Loucy (cell line): ENCODE measurements around the gene GRB2.
A peak's percentile ranks its signal among the peaks of the same experiment; 100 is the strongest.

Experiments
- H2AFZ ChIP-seq: fragments of 200-600 bp; sonication (generic); 2 replicates; pipeline ENCODE4 v1.6.0; 2016; ENCODE audit warnings: antibody characterized with exemption, mild to moderate bottlenecking, low read length, moderate library complexity
- H3F3A ChIP-seq: fragments of 200-600 bp; 2 replicates; pipeline ENCODE4 v1.6.0; 2016; ENCODE audit warnings: antibody characterized with exemption, low read depth, mild to moderate bottlenecking
- H3K27me3 ChIP-seq: fragments of 200-600 bp; sonication (generic); 2 replicates; pipeline ENCODE4 v1.6.1; 2014; ENCODE audit warnings: low read length, mild to moderate bottlenecking; ENCODE audit not compliant: insufficient read depth, poor library complexity, severe bottlenecking
- H3K36me3 ChIP-seq: fragments of 200-600 bp; sonication (generic); 2 replicates; pipeline ENCODE4 v1.6.1; 2016; ENCODE audit warnings: low read length; ENCODE audit not compliant: insufficient read depth
- H3K4me1 ChIP-seq: fragments of 200-600 bp; sonication (generic); 2 replicates; pipeline ENCODE4 v1.5.1; 2014; ENCODE audit warnings: low read length, mild to moderate bottlenecking; ENCODE audit not compliant: insufficient read depth, poor library complexity, severe bottlenecking
- H3K4me2 ChIP-seq: fragments of 200-600 bp; sonication (generic); 2 replicates; pipeline ENCODE4 v1.6.0; 2014; ENCODE audit warnings: antibody characterized with exemption, low read length, low read depth, mild to moderate bottlenecking; ENCODE audit not compliant: poor library complexity, severe bottlenecking
- H3K4me3 ChIP-seq: fragments of 200-600 bp; sonication (generic); 2 replicates; pipeline ENCODE4 v1.5.1; 2014; ENCODE audit warnings: low read length, mild to moderate bottlenecking, mixed read lengths; ENCODE audit not compliant: poor library complexity, severe bottlenecking
- H3K79me2 ChIP-seq: fragments of 200-600 bp; sonication (generic); 2 replicates; pipeline ENCODE4 v1.6.1; 2014; ENCODE audit warnings: low read length; ENCODE audit not compliant: insufficient read depth
- H3K9ac ChIP-seq: fragments of 200-600 bp; sonication (generic); 2 replicates; pipeline ENCODE4 v1.6.0; 2014; ENCODE audit warnings: mild to moderate bottlenecking, low read depth, low read length, moderate library complexity; ENCODE audit not compliant: poor library complexity, severe bottlenecking
- H3K9me2 ChIP-seq: fragments of 200-600 bp; sonication (generic); replicated peaks from 2 replicates; pipeline ENCODE4 v1.6.1; 2016; ENCODE audit warnings: low read depth, low read length, mixed read lengths
- H3K9me3 ChIP-seq: fragments of 200-600 bp; sonication (generic); 2 replicates; pipeline ENCODE4 v1.6.1; 2014; ENCODE audit warnings: mild to moderate bottlenecking, antibody characterized with exemption, low read length, low read depth; ENCODE audit not compliant: insufficient read depth
- H4K20me1 ChIP-seq: fragments of 200-600 bp; sonication (generic); 2 replicates; pipeline ENCODE4 v1.6.0; 2014; ENCODE audit warnings: antibody characterized with exemption, low read length, mild to moderate bottlenecking; ENCODE audit not compliant: insufficient read depth, poor library complexity, severe bottlenecking
- CTCF ChIP-seq: fragments of 200-600 bp; sonication (generic); conservative IDR thresholded peaks from 2 replicates; pipeline ENCODE4 v1.5.1; 2014; ENCODE audit warnings: mild to moderate bottlenecking, antibody characterized with exemption, low read length
- EZH2phosphoT487 ChIP-seq: fragments of 200-600 bp; IDR thresholded peaks from 2 replicates; pipeline ENCODE4 v1.6.1; 2018; ENCODE audit warnings: antibody characterized with exemption, mild to moderate bottlenecking, moderate library complexity, borderline replicate concordance

The GRB2 gene

DNA sequence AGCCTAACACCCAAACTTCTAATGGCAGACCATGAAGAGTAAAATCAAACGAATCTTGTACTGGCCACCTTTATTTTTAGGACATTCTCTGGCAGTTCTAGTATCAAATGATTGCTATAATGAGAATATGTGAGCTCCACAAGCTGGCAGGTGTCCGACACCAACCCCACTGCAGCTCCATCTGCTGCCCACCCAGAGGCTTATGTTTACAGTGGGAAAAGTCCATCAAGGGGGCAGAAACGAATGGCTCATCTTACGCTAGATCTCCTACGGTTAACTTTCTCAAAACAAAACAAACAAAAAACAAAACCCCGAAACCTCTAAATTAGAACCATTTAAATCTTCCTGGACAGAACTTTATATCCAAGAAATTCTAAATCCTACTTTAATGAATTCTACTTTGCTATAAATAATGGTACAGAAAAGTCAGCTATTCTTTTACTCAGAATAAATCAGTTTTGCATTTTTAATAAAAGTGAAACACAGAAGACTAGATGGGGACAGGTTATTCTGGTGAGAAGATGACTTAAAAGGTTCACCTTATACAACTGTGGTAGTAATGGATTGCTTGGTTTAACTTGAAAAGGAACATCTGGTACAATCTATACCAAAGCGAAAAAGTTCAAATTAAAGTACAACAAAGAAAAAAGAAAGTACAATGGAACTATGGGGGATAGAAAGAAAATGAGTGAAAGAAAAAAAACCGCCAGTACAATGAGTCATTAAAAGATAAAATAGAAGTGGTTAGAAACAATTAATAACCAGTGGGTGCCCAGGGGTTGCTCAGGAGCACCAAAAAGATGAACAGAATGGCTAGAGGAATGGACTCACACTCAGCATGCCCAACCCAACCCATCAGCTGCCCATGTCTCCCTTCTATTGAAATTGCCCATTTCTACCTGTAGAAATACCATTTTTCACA is 40.2 kb downstream of the GRB2 start:
- Histone ChIP-seq H3F3A (peaks cover 6% of the 10 kb centered on the region; the same call in 1 of the 2 replicates), H3K4me3 (no peak overlapping the region), H3K27me3 (no peaks in the 10 kb centered on the region), H3K9ac (peak overlapping the region; percentile 18), H3K4me1 (peaks cover 56% of the 10 kb centered on the region), H4K20me1 (peaks cover 77% of the 10 kb centered on the region), H3K9me2 (no peaks in the 10 kb centered on the region), H3K4me2 (peak overlapping the region; percentile 31), H3K9me3 (no peaks in the 10 kb centered on the region), H3K79me2 (peaks cover 100% of the 10 kb centered on the region), H3K36me3 (no peaks in the 10 kb centered on the region), H2AFZ (no peak overlapping the region)
- TF ChIP-seq CTCF (peak; percentile 35), EZH2phosphoT487 (no peak)

DNA sequence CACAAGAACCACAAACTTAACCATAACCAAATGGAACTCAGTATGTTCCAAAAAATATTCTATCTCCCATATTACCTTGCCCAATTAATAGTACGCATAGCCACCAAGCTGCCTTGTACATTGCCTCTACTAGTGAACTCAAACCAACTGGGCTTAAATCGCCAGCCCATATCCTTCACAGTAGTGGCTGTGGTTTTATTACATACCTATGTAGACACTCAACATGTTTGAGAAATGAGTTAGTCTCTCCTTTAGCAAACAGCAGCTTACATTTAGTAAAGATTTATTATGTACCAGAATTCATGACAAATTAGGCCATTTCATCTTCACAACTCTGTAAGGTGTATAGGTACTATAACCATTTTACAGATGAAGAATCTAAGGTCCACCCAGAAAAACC is 41.4 kb downstream of the GRB2 start:
- H3K4me3 ChIP-seq, result no peak overlapping the region

DNA sequence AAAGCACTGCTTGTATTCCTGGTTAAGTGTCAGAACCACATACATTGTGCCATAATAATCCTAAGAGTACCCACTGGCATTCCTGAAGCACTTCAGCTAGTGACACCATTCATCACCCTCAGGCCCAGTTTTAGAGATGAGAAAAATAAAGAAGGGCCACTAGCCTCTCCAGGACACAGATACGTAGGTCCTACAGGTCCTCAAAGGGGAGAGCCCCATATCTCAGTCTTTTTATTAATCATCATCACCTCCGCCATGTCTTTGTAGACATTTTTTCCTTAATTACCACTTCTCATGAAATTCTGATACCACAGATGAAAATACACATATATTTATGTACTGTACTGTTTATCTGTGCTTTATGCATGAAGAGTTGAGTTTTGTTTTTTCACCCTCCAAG is 43.5 kb downstream of the GRB2 start:
- H3K27me3 ChIP-seq, result no peaks in the 10 kb centered on the region
- peaks cover 67% of the 10 kb centered on the region for H3K4me1 ChIP-seq
- H3K79me2 ChIP-seq, result peaks cover 100% of the 10 kb centered on the region
- H3K4me3 ChIP-seq, result no peak overlapping the region
- H3K36me3 ChIP-seq, result 0 out of 2 replicates have a peak, but pooled peaks cover 3% of the 10 kb centered on the region
- H3K9me3 ChIP-seq, result no peaks in the 10 kb centered on the region
- no peaks in the 10 kb centered on the region for H3K9me2 ChIP-seq
- no peak for TF ChIP-seq CTCF
- TF ChIP-seq EZH2phosphoT487, result no peak
- peaks cover 68% of the 10 kb centered on the region for H4K20me1 ChIP-seq
- no peak overlapping the region for H2AFZ ChIP-seq
- H3F3A ChIP-seq, result peaks cover 6% of the 10 kb centered on the region; the same call in 1 of the 2 replicates
- H3K4me2 ChIP-seq, result peak overlapping the region; percentile 70
- H3K9ac ChIP-seq, result peak overlapping the region; percentile 7

More for the DNA sequence above, 41.4 kb downstream of the GRB2 start:
- no peaks in the 10 kb centered on the region for H3K27me3 ChIP-seq
- peaks cover 6% of the 10 kb centered on the region; the same call in 1 of the 2 replicates for H3F3A ChIP-seq
- peaks cover 69% of the 10 kb centered on the region for H4K20me1 ChIP-seq
- H3K36me3 ChIP-seq, result no peaks in the 10 kb centered on the region
- no peaks in the 10 kb centered on the region for H3K9me2 ChIP-seq
- no peak overlapping the region for H3K4me2 ChIP-seq
- H3K9me3 ChIP-seq, result no peaks in the 10 kb centered on the region
- H3K4me1 ChIP-seq, result peaks cover 64% of the 10 kb centered on the region
- no peak overlapping the region for H2AFZ ChIP-seq
- H3K9ac ChIP-seq, result no peak overlapping the region
- peaks cover 100% of the 10 kb centered on the region for H3K79me2 ChIP-seq
- TF ChIP-seq CTCF, result no peak
- TF ChIP-seq EZH2phosphoT487, result no peak
